H9 (cell line): ENCODE data around the gene RANGRF. TPM values are rescaled to one million over a fixed set of nuclear protein-coding genes. Genes with fewer than 3 reads are reported as not detected.

Experiments
- DNase-seq: peaks from one replicate; pipeline ENCODE4 v3.0.0-alpha.2; 2017
- H2AFZ ChIP-seq: one replicate; pipeline ENCODE4 v1.6.1; 2013; ENCODE audit warnings: mild to moderate bottlenecking, low read length, control low read depth, moderate library complexity
- H2AK5ac ChIP-seq: 2 replicates; pipeline ENCODE4 v1.6.1; 2013; ENCODE audit warnings: low read length, control low read depth, mixed read lengths; ENCODE audit not compliant: insufficient read length
- H2BK120ac ChIP-seq: one replicate; pipeline ENCODE4 v1.6.1; 2013; ENCODE audit warnings: low read depth, mild to moderate bottlenecking, low read length, control low read depth, inconsistent platforms; ENCODE audit not compliant: poor library complexity, severe bottlenecking
- H2BK12ac ChIP-seq: 2 replicates; pipeline ENCODE4 v1.6.1; 2013; ENCODE audit warnings: low read length, control low read depth, mixed read lengths, low read depth; ENCODE audit not compliant: insufficient read length
- H2BK15ac ChIP-seq: 2 replicates; pipeline ENCODE4 v1.6.1; 2013; ENCODE audit warnings: low read depth, low read length, control low read depth
- H2BK20ac ChIP-seq: one replicate; pipeline ENCODE4 v1.6.1; 2013; ENCODE audit warnings: low read depth, mild to moderate bottlenecking, low read length, control low read depth, inconsistent platforms; ENCODE audit not compliant: poor library complexity, severe bottlenecking
- H2BK5ac ChIP-seq: 2 replicates; pipeline ENCODE4 v1.6.1; 2013; ENCODE audit warnings: low read length, control low read depth, mixed read lengths; ENCODE audit not compliant: insufficient read length
- H3K14ac ChIP-seq: 2 replicates; pipeline ENCODE4 v1.6.1; 2013; ENCODE audit warnings: low read length, control low read depth; ENCODE audit not compliant: insufficient read depth
- H3K18ac ChIP-seq: 2 replicates; pipeline ENCODE4 v1.6.1; 2013; ENCODE audit warnings: low read depth, mild to moderate bottlenecking, mixed read lengths, low read length, control low read depth; ENCODE audit not compliant: insufficient read length
- H3K23ac ChIP-seq: 2 replicates; pipeline ENCODE4 v1.6.1; 2013; ENCODE audit warnings: low read length, control low read depth, mixed read lengths, low read depth; ENCODE audit not compliant: insufficient read length
- H3K23me2 ChIP-seq: 2 replicates; pipeline ENCODE4 v1.6.1; 2013; ENCODE audit warnings: low read depth, mild to moderate bottlenecking, mixed read lengths, low read length, control low read depth; ENCODE audit not compliant: insufficient read length, poor library complexity, severe bottlenecking
- H3K27ac ChIP-seq: 2 replicates; pipeline ENCODE4 v1.5.1; 2013; ENCODE audit warnings: low read length, control low read depth, mixed read lengths, low read depth; ENCODE audit not compliant: insufficient read length
- H3K27me3 ChIP-seq: 2 replicates; pipeline ENCODE4 v1.6.1; 2013; ENCODE audit warnings: low read length, control low read depth, inconsistent platforms; ENCODE audit not compliant: insufficient read depth
- H3K4ac ChIP-seq: 2 replicates; pipeline ENCODE4 v1.6.1; 2013; ENCODE audit warnings: low read depth, mild to moderate bottlenecking, control low read depth, inconsistent platforms, low read length, moderate library complexity
- H3K4me1 ChIP-seq: 2 replicates; pipeline ENCODE4 v1.6.1; 2013; ENCODE audit warnings: low read length, control low read depth, inconsistent platforms; ENCODE audit not compliant: insufficient read depth
- H3K4me2 ChIP-seq: 2 replicates; pipeline ENCODE4 v1.6.1; 2013; ENCODE audit warnings: low read length, control low read depth, mixed read lengths; ENCODE audit not compliant: insufficient read length, insufficient read depth
- H3K56ac ChIP-seq: 2 replicates; pipeline ENCODE4 v1.6.1; 2013; ENCODE audit warnings: low read depth, mild to moderate bottlenecking, mixed read lengths, low read length, control low read depth; ENCODE audit not compliant: insufficient read length
- H3K79me1 ChIP-seq: 2 replicates; pipeline ENCODE4 v1.6.1; 2013; ENCODE audit warnings: low read depth, mild to moderate bottlenecking, moderate library complexity, low read length, control low read depth, inconsistent platforms; ENCODE audit not compliant: insufficient read depth, poor library complexity, severe bottlenecking
- H3K79me2 ChIP-seq: 2 replicates; pipeline ENCODE4 v1.6.1; 2013; ENCODE audit warnings: low read length, control low read depth, inconsistent platforms; ENCODE audit not compliant: insufficient read depth
- H3K9ac ChIP-seq: 2 replicates; pipeline ENCODE4 v1.6.1; 2013; ENCODE audit warnings: low read length, control low read depth, mixed read lengths; ENCODE audit not compliant: insufficient read length; ENCODE audit errors: extremely low read depth
- H3K9me3 ChIP-seq: one replicate; pipeline ENCODE4 v1.6.1; 2013; ENCODE audit warnings: low read depth, low read length, inconsistent platforms; ENCODE audit not compliant: control insufficient read depth
- H3T11ph ChIP-seq: one replicate; pipeline ENCODE4 v1.6.1; 2013; ENCODE audit warnings: mild to moderate bottlenecking, low read length, control low read depth, inconsistent platforms
- H4K20me1 ChIP-seq: one replicate; pipeline ENCODE4 v1.6.1; 2013; ENCODE audit not compliant: control insufficient read depth, insufficient read length, insufficient read depth
- H4K5ac ChIP-seq: 2 replicates; pipeline ENCODE4 v1.6.1; 2013; ENCODE audit warnings: low read depth, mild to moderate bottlenecking, mixed read lengths, low read length, control low read depth; ENCODE audit not compliant: insufficient read length
- H4K8ac ChIP-seq: replicated peaks from 2 replicates; pipeline ENCODE4 v1.6.1; 2013; ENCODE audit warnings: low read length, control low read depth, mixed read lengths, low read depth; ENCODE audit not compliant: insufficient read length
- H4K91ac ChIP-seq: 2 replicates; pipeline ENCODE4 v1.6.1; 2013; ENCODE audit warnings: low read depth, mild to moderate bottlenecking, moderate library complexity, mixed read lengths, low read length, control low read depth; ENCODE audit not compliant: insufficient read length
- H3K27ac Mint-ChIP-seq, 3 experiments: 2 replicates in 2 of 3; 3 replicates in 1 of 3; pipeline ENCODE4 v1.8.0; 2020 to 2021; ENCODE audit warnings: mixed read lengths in 3 of 3, mild to moderate bottlenecking in 1 of 3, moderate library complexity in 1 of 3
- H3K27me3 Mint-ChIP-seq: 2 replicates; pipeline ENCODE4 v1.8.0; 2021; ENCODE audit warnings: low read depth, mild to moderate bottlenecking, moderate library complexity, mixed read lengths
- H3K36me3 Mint-ChIP-seq, 3 experiments: 2 replicates in 2 of 3; 3 replicates in 1 of 3; pipeline ENCODE4 v1.8.0; 2020 to 2021; ENCODE audit warnings: low read depth in 3 of 3, mixed read lengths in 3 of 3; ENCODE audit not compliant: insufficient read depth in 1 of 3
- H3K4me1 Mint-ChIP-seq, 2 experiments: 2 replicates each; pipeline ENCODE4 v1.8.0; 2020; ENCODE audit warnings: mixed read lengths in 2 of 2
- H3K4me3 Mint-ChIP-seq, 2 experiments: 2 replicates in 1 of 2; 3 replicates in 1 of 2; pipeline ENCODE4 v1.8.0; 2020 to 2021; ENCODE audit warnings: mild to moderate bottlenecking in 2 of 2, mixed read lengths in 2 of 2, moderate library complexity in 1 of 2
- H3K9me3 Mint-ChIP-seq, 2 experiments: 2 replicates in 1 of 2; 3 replicates in 1 of 2; pipeline ENCODE4 v1.8.0; 2020; ENCODE audit warnings: mild to moderate bottlenecking in 2 of 2, mixed read lengths in 2 of 2, moderate library complexity in 1 of 2
- WGBS: extraction: QIAGEN DNeasy Blood & Tissue Kit; methylation state at CpG from one replicate; pipeline ENCODE4 v1.1.7; 2013; ENCODE audit warnings: missing lambda C conversion rate, low lambda C conversion rate, mixed read lengths; ENCODE audit not compliant: insufficient read length; ENCODE audit errors: extremely low coverage; 5-methylcytosine and 5-hydroxymethylcytosine counted together
- total RNA-seq: library from RNA; stranded (reverse); gene quantifications from 2 replicates; pipeline ENCODE4 v1.2.1, GENCODE V29; 2021
- TF ChIP-seq, protein P1 (sequence below): fragments of 200-600 bp; sonication (generic); conservative IDR thresholded peaks from 3 replicates; pipeline ENCODE4 v1.8.0; 2021; ENCODE audit warnings: antibody characterized with exemption, mild to moderate bottlenecking

The RANGRF gene
- total RNA-seq, 1 experiment from 2014 or later = 36.9 TPM

DNA sequence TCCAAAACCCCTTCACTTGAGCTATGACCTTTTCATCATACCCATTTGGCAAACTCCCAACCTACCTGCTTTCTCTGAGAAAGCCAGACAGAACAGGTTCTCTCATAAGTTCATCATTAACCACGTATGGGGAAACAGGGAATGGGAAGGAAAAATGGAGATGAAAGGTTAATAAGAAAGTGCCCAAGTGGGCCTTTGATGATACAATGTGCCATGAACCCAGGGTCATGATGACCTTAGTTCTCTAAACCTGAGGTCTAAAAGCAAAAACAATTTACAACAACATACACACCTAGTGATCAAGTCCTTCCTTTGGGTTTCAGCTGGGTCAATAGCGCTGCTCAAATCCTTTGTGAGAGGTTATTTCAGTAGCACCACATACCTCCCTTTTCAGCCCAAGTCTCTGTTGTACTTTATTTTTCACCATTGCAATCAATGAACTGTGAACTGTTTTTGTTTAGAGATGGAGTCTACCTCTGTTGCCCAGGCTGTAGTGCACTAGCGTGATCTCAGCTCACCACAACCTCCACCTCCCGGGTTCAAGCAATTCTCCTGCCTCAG is 14.5 kb upstream of the RANGRF start:
- Histone ChIP-seq H2AFZ (no peak overlapping the region), H3K27me3 (no peaks in the 10 kb centered on the region), H4K8ac (no peak overlapping the region), H2BK20ac (no peak overlapping the region), H3K9ac (no peak overlapping the region), H3K9me3 (no peaks in the 10 kb centered on the region), H3K56ac (no peak overlapping the region), H3K4ac (no peak overlapping the region), H2BK5ac (no peak overlapping the region), H3K79me1 (no peaks in the 10 kb centered on the region), H3K23ac (no peak overlapping the region), H2AK5ac (no peak overlapping the region), H4K20me1 (no peaks in the 10 kb centered on the region), H2BK12ac (no peak overlapping the region), H2BK120ac (no peak overlapping the region), H3K14ac (no peak overlapping the region), H4K91ac (no peak overlapping the region), H3K18ac (no peak overlapping the region), H2BK15ac (no peak overlapping the region), H3K79me2 (no peaks in the 10 kb centered on the region), H3K23me2 (no peaks in the 10 kb centered on the region), H3K4me1 (no peaks in the 10 kb centered on the region), H4K5ac (no peak overlapping the region), H3K27ac (no peak overlapping the region), H3T11ph (no peak overlapping the region), H3K4me2 (no peak overlapping the region)
- Mint-ChIP-seq H3K36me3 (peaks cover 23 to 35% (median 31%) of the 10 kb centered on the region in 3 experiments), H3K27ac (no peak overlapping the region), H3K27me3 (no peaks in the 10 kb centered on the region), H3K9me3 (no peaks in the 10 kb centered on the region), H3K4me1 (no peaks in the 10 kb centered on the region), H3K4me3 (no peak overlapping the region)
- TF ChIP-seq, protein P1, sequence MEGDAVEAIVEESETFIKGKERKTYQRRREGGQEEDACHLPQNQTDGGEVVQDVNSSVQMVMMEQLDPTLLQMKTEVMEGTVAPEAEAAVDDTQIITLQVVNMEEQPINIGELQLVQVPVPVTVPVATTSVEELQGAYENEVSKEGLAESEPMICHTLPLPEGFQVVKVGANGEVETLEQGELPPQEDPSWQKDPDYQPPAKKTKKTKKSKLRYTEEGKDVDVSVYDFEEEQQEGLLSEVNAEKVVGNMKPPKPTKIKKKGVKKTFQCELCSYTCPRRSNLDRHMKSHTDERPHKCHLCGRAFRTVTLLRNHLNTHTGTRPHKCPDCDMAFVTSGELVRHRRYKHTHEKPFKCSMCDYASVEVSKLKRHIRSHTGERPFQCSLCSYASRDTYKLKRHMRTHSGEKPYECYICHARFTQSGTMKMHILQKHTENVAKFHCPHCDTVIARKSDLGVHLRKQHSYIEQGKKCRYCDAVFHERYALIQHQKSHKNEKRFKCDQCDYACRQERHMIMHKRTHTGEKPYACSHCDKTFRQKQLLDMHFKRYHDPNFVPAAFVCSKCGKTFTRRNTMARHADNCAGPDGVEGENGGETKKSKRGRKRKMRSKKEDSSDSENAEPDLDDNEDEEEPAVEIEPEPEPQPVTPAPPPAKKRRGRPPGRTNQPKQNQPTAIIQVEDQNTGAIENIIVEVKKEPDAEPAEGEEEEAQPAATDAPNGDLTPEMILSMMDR = no peak
- no CpG with 5 or more reads among the region's 4 CpGs for WGBS
- no peak for DNase-seq
